ENCODE results near the gene FFAR2.

DNA sequence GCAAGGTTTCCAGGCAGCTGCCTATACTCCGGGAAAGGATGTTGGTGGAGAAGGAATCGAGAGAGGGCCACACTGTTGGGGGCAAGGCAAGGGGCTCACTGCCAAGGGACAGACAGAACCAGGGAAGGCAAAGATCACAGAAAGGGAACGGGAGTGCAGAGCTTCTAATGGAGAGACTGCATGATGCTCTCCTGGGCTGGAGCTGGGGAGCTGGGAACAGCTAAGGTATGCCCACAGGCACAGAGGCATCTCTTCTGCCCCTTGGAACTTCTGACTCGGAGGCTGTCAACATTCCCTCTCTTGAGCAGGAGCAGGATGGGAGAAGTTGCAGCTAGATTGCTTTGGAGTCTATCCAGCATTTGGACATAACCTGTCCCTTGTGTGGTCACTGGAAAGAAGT, 22.4 kb upstream of the FFAR2 start:
- TF ChIP-seq POLR2A (IDR thresholded peaks at IDR 0.05; ENCODE audit: extremely low read depth, insufficient read length): no peak
- TF ChIP-seq, protein P1, sequence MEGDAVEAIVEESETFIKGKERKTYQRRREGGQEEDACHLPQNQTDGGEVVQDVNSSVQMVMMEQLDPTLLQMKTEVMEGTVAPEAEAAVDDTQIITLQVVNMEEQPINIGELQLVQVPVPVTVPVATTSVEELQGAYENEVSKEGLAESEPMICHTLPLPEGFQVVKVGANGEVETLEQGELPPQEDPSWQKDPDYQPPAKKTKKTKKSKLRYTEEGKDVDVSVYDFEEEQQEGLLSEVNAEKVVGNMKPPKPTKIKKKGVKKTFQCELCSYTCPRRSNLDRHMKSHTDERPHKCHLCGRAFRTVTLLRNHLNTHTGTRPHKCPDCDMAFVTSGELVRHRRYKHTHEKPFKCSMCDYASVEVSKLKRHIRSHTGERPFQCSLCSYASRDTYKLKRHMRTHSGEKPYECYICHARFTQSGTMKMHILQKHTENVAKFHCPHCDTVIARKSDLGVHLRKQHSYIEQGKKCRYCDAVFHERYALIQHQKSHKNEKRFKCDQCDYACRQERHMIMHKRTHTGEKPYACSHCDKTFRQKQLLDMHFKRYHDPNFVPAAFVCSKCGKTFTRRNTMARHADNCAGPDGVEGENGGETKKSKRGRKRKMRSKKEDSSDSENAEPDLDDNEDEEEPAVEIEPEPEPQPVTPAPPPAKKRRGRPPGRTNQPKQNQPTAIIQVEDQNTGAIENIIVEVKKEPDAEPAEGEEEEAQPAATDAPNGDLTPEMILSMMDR (IDR thresholded peaks at IDR 0.05; ENCODE audit: low read depth, low read length): no peak

All from NB4 (cell line).